Activated CD8-positive, alpha-beta T cell treated with anti-CD3 and anti-CD28 coated beads, Interleukin-2, amount 10 ng/mL, durations not matched to agents 7 days and 5 days (primary cell): ENCODE data around the gene NOP56. TPM values are rescaled to one million over a fixed set of nuclear protein-coding genes. Genes with fewer than 3 reads are reported as not detected.

Source experiments
- ATAC-seq: fragments of 150-1000 bp; cut with Tn5 transposase; one replicate; pipeline ENCODE4 v1.10.0; 2021; ENCODE audit warnings: moderate library complexity
- CTCF ChIA-PET: fragments of 350-600 bp; sonication (Branson Sonifier 250); formaldehyde crosslinking; loops from one replicate; lab custom pipeline; 2021; ENCODE audit warnings: antibody characterized with exemption; lab: Charles Lee
- POLR2A ChIA-PET: fragments of 350-600 bp; sonication (Branson Sonifier 250); formaldehyde crosslinking; loops from one replicate; lab custom pipeline; 2021; ENCODE audit warnings: antibody characterized with exemption; lab: Charles Lee
- DNase-seq: peaks from one replicate; pipeline ENCODE4 v3.0.0-alpha.2; 2020
- H3K27ac Mint-ChIP-seq: one replicate; pipeline ENCODE4 v1.8.0; 2021; ENCODE audit warnings: mild to moderate bottlenecking, mixed read lengths
- H3K27me3 Mint-ChIP-seq: one replicate; pipeline ENCODE4 v1.8.0; 2021; ENCODE audit warnings: low read depth, mixed read lengths
- H3K36me3 Mint-ChIP-seq: one replicate; pipeline ENCODE4 v1.8.0; 2021; ENCODE audit warnings: low read depth, mixed read lengths
- H3K4me1 Mint-ChIP-seq: one replicate; pipeline ENCODE4 v1.8.0; 2021; ENCODE audit warnings: low read depth, mixed read lengths
- H3K4me3 Mint-ChIP-seq: one replicate; pipeline ENCODE4 v1.8.0; 2021; ENCODE audit warnings: mild to moderate bottlenecking, mixed read lengths
- H3K9me3 Mint-ChIP-seq: one replicate; pipeline ENCODE4 v1.8.0; 2022; ENCODE audit warnings: mixed read lengths; ENCODE audit not compliant: insufficient read depth
- total RNA-seq, 2 experiments: library from RNA; stranded (reverse); gene quantifications; one replicate each; pipeline ENCODE4 v1.2.3, GENCODE V29; 2021

Gene NOP56
- total RNA-seq, 2 experiments from 2014 or later: 441 to 450 TPM

GRCh38 chr20:2652724-2653555 lies 508 bp downstream of the NOP56 start:
- no peaks in the 10 kb centered on the region for H3K9me3 Mint-ChIP-seq
- H3K4me1 Mint-ChIP-seq: peaks cover 52% of the 10 kb centered on the region
- ChIA-PET CTCF (interaction anchor here (0.9 to 6.8 kb wide), 6 partner anchors 11 to 131 kb away, joined by 3 to 50 read pairs (median 4); partner anchors contain the start of gene IDH3B), POLR2A (interaction anchor here (0.6 to 8.6 kb wide), 9 partner anchors 12 to 222 kb away, joined by 3 to 93 read pairs (median 3); partner anchors contain the start of genes IDH3B and SNRPB)
- H3K27me3 Mint-ChIP-seq: no peaks in the 10 kb centered on the region
- no peak for DNase-seq
- H3K4me3 Mint-ChIP-seq: peak overlapping the region; percentile 88
- H3K27ac Mint-ChIP-seq: peak overlapping the region; percentile 89
- H3K36me3 Mint-ChIP-seq: peaks cover 54% of the 10 kb centered on the region
- peak; percentile 50 for ATAC-seq

- DNase-seq (no peak), ATAC-seq (no peak)
- H3K9me3 Mint-ChIP-seq: no peaks in the 10 kb centered on the region
- ChIA-PET CTCF (interaction anchor here (0.7 to 6.8 kb wide), 8 partner anchors 10 to 131 kb away, joined by 3 to 50 read pairs (median 4); partner anchors contain the start of gene IDH3B), POLR2A (interaction anchor here (0.6 to 8.6 kb wide), 5 partner anchors 11 to 192 kb away, joined by 3 to 93 read pairs (median 3); partner anchors contain the start of genes IDH3B and SNRPB)
- peaks cover 52% of the 10 kb centered on the region for H3K4me1 Mint-ChIP-seq
- peak overlapping the region; percentile 88 for H3K4me3 Mint-ChIP-seq
- H3K27ac Mint-ChIP-seq: peak overlapping the region; percentile 89
- H3K36me3 Mint-ChIP-seq: peaks cover 62% of the 10 kb centered on the region
- no peaks in the 10 kb centered on the region for H3K27me3 Mint-ChIP-seq
Observed at GRCh38 chr20:2653556-2654383, 1.3 kb downstream of the NOP56 start.

- H3K27ac Mint-ChIP-seq: peak overlapping the region; percentile 89
- no peaks in the 10 kb centered on the region for H3K9me3 Mint-ChIP-seq
- DNase-seq: no peak
- H3K4me3 Mint-ChIP-seq: peak overlapping the region; percentile 88
- CTCF ChIA-PET: interaction anchor here (0.7 to 6.8 kb wide), 3 partner anchors 9 to 132 kb away, joined by 3 to 50 read pairs (median 5); partner anchors contain the start of gene IDH3B
- POLR2A ChIA-PET: interaction anchor here (8.6 kb wide), 1 partner anchor 11 kb away, joined by 93 read pairs; the partner anchor contains the start of gene IDH3B
- H3K36me3 Mint-ChIP-seq: peaks cover 67% of the 10 kb centered on the region
- ATAC-seq: no peak
- no peaks in the 10 kb centered on the region for H3K27me3 Mint-ChIP-seq
- peaks cover 51% of the 10 kb centered on the region for H3K4me1 Mint-ChIP-seq
Observed at GRCh38 chr20:2654384-2654822, 2.0 kb downstream of the NOP56 start.

- ATAC-seq: no peak
- CTCF ChIA-PET: interaction anchor here (0.7 to 6.8 kb wide), 3 partner anchors 9 to 132 kb away, joined by 3 to 50 read pairs (median 5); partner anchors contain the start of gene IDH3B
Observed at GRCh38 chr20:2654831-2655230, 2.4 kb downstream of the NOP56 start.

GRCh38 chr20:2655331-2656116 lies 3.1 kb downstream of the NOP56 start:
- H3K9me3 Mint-ChIP-seq: no peaks in the 10 kb centered on the region

More at GRCh38 chr20:2654831-2655230, 2.4 kb downstream of the NOP56 start:
- DNase-seq: no peak
- peaks cover 49% of the 10 kb centered on the region for H3K4me1 Mint-ChIP-seq
- no peaks in the 10 kb centered on the region for H3K9me3 Mint-ChIP-seq
- no peaks in the 10 kb centered on the region for H3K27me3 Mint-ChIP-seq
- peak overlapping the region; percentile 88 for H3K4me3 Mint-ChIP-seq
- H3K36me3 Mint-ChIP-seq: peaks cover 71% of the 10 kb centered on the region
- H3K27ac Mint-ChIP-seq: peak overlapping the region; percentile 89
- POLR2A ChIA-PET: interaction anchor here (8.6 kb wide), 1 partner anchor 10 kb away, joined by 93 read pairs; the partner anchor contains the start of gene IDH3B

GRCh38 chr20:2656471-2657117 lies 4.2 kb downstream of the NOP56 start:
- Mint-ChIP-seq H3K36me3 (peaks cover 81% of the 10 kb centered on the region), H3K27me3 (no peaks in the 10 kb centered on the region), H3K4me1 (peaks cover 38% of the 10 kb centered on the region), H3K9me3 (no peaks in the 10 kb centered on the region), H3K27ac (peak overlapping the region; percentile 57), H3K4me3 (peak overlapping the region; percentile 4)
- ChIA-PET CTCF (no interaction called here), POLR2A (interaction anchor here (0.9 to 8.6 kb wide), 2 partner anchors 9 to 79 kb away, joined by 3 to 93 read pairs; partner anchors contain the start of gene IDH3B)
- no peak for ATAC-seq
- no peak for DNase-seq

More at GRCh38 chr20:2655331-2656116, 3.1 kb downstream of the NOP56 start:
- Mint-ChIP-seq H3K27me3 (no peaks in the 10 kb centered on the region), H3K4me3 (peak overlapping the region; percentile 88), H3K27ac (peak overlapping the region; percentile 89), H3K36me3 (peaks cover 74% of the 10 kb centered on the region), H3K4me1 (peaks cover 42% of the 10 kb centered on the region)
- POLR2A ChIA-PET: interaction anchor here (0.6 to 8.6 kb wide), 2 partner anchors 10 to 238 kb away, joined by 3 to 93 read pairs; partner anchors contain the start of gene IDH3B
- ATAC-seq (no peak), DNase-seq (no peak)
- CTCF ChIA-PET: interaction anchor here (1.1 to 6.8 kb wide), 2 partner anchors 8 to 133 kb away, joined by 5 to 50 read pairs; partner anchors contain the start of gene IDH3B

GRCh38 chr20:2657241-2657640 lies 4.8 kb downstream of the NOP56 start:
- Mint-ChIP-seq H3K9me3 (no peaks in the 10 kb centered on the region), H3K36me3 (peaks cover 86% of the 10 kb centered on the region), H3K27ac (no peak overlapping the region), H3K4me1 (peaks cover 43% of the 10 kb centered on the region), H3K4me3 (no peak overlapping the region), H3K27me3 (no peaks in the 10 kb centered on the region)
- ChIA-PET CTCF (no interaction called here), POLR2A (interaction anchor here (8.6 kb wide), 1 partner anchor 8 kb away, joined by 93 read pairs; the partner anchor contains the start of gene IDH3B)
- ATAC-seq: no peak
- no peak for DNase-seq

GRCh38 chr20:2657674-2658073 lies 5.2 kb downstream of the NOP56 start:
- H3K36me3 Mint-ChIP-seq: peaks cover 86% of the 10 kb centered on the region
- DNase-seq (no peak), ATAC-seq (no peak)
- no peaks in the 10 kb centered on the region for H3K27me3 Mint-ChIP-seq
- POLR2A ChIA-PET: no interaction called here
- no peak overlapping the region for H3K27ac Mint-ChIP-seq
- H3K9me3 Mint-ChIP-seq: no peaks in the 10 kb centered on the region
- H3K4me3 Mint-ChIP-seq: no peak overlapping the region
- peaks cover 45% of the 10 kb centered on the region for H3K4me1 Mint-ChIP-seq
- CTCF ChIA-PET: no interaction called here

- ChIA-PET CTCF (no interaction called here), POLR2A (no interaction called here)
- Mint-ChIP-seq H3K9me3 (no peaks in the 10 kb centered on the region), H3K27ac (peak overlapping the region; percentile 31), H3K27me3 (no peaks in the 10 kb centered on the region), H3K4me1 (peaks cover 54% of the 10 kb centered on the region), H3K4me3 (no peak overlapping the region), H3K36me3 (peaks cover 83% of the 10 kb centered on the region)
- ATAC-seq (peak; percentile 8), DNase-seq (no peak)
Observed at GRCh38 chr20:2658414-2659354, 6.3 kb downstream of the NOP56 start.
